ENCODE results near the gene STARD5.
"Not testable (repeated sequence)": the region's sequence is repeated elsewhere in the genome, so short reads cannot be mapped to it uniquely, and the experiment has no call there.

STARD5 gene

GRCh38 chr15:81336568-81336967, 12.6 kb upstream of the STARD5 start:
- DNase-seq: no peak

- no peak for DNase-seq
Measured at GRCh38 chr15:81335631-81336030, 11.7 kb upstream of the STARD5 start.

GRCh38 chr15:81334768-81335435, 11.0 kb upstream of the STARD5 start:
- no peak for DNase-seq

- no peak for DNase-seq
Measured at GRCh38 chr15:81333363-81333762, 9.4 kb upstream of the STARD5 start.

- DNase-seq: no peak
Measured at GRCh38 chr15:81332326-81332725, 8.4 kb upstream of the STARD5 start.

GRCh38 chr15:81331600-81331999, 7.7 kb upstream of the STARD5 start:
- no peak for DNase-seq

GRCh38 chr15:81331141-81331540, 7.2 kb upstream of the STARD5 start:
- not testable (repeated sequence) for DNase-seq

- DNase-seq: no peak
Measured at GRCh38 chr15:81330366-81331090, 6.6 kb upstream of the STARD5 start.

- no peak for DNase-seq
Measured at GRCh38 chr15:81329446-81329845, 5.5 kb upstream of the STARD5 start.

GRCh38 chr15:81327516-81327915, 3.6 kb upstream of the STARD5 start:
- DNase-seq: no peak

GRCh38 chr15:81326466-81327212, 2.7 kb upstream of the STARD5 start:
- no peak for DNase-seq

- DNase-seq: no peak
Measured at GRCh38 chr15:81323559-81323943, 390 bp downstream of the STARD5 start.

GRCh38 chr15:81322676-81323253, 1.2 kb downstream of the STARD5 start:
- DNase-seq: no peak

GRCh38 chr15:81321667-81322066, 2.3 kb downstream of the STARD5 start:
- DNase-seq: no peak

GRCh38 chr15:81317642-81318017, 6.3 kb downstream of the STARD5 start:
- no peak for DNase-seq

GRCh38 chr15:81316267-81316666, 7.7 kb downstream of the STARD5 start:
- DNase-seq: no peak

- DNase-seq: no peak
Measured at GRCh38 chr15:81315452-81316175, 8.3 kb downstream of the STARD5 start.

- no peak for DNase-seq
Measured at GRCh38 chr15:81314378-81314777, 9.6 kb downstream of the STARD5 start.

GRCh38 chr15:81313686-81314085, 10.3 kb downstream of the STARD5 start:
- no peak for DNase-seq

GRCh38 chr15:81312790-81313543, 11.0 kb downstream of the STARD5 start:
- DNase-seq: peak; percentile 69

GRCh38 chr15:81311752-81312464, 12.0 kb downstream of the STARD5 start:
- DNase-seq: no peak

Data from islet precursor cell (in vitro differentiated cells).